Measurements from ENCODE around the gene IKBKG.
"Not testable (repeated sequence)": the region's sequence is repeated elsewhere in the genome, so short reads cannot be mapped to it uniquely, and the experiment has no call there.

Gene IKBKG

GRCh38 chrX:154558896-154559295 is 11.5 kb downstream of the IKBKG start:
- DNase-seq (ENCODE audit: low read depth) = not testable (repeated sequence)

- not testable (repeated sequence) for DNase-seq (ENCODE audit: low read depth)
Observed at GRCh38 chrX:154560326-154560725, 12.9 kb downstream of the IKBKG start.

GRCh38 chrX:154562295-154562694 is 14.9 kb downstream of the IKBKG start:
- DNase-seq (ENCODE audit: low read depth) = not testable (repeated sequence)

GRCh38 chrX:154570361-154570760 is 22.9 kb downstream of the IKBKG start:
- not testable (repeated sequence) for DNase-seq (ENCODE audit: low read depth)

GRCh38 chrX:154573061-154573460 is 25.6 kb downstream of the IKBKG start:
- not testable (repeated sequence) for DNase-seq (ENCODE audit: low read depth)

GRCh38 chrX:154575076-154575475 is 27.7 kb downstream of the IKBKG start:
- not testable (repeated sequence) for DNase-seq (ENCODE audit: low read depth)

- DNase-seq (ENCODE audit: low read depth) = not testable (repeated sequence)
Observed at GRCh38 chrX:154582994-154583393, 35.6 kb downstream of the IKBKG start.

GRCh38 chrX:154584585-154585183 is 37.3 kb downstream of the IKBKG start, which contains the start of gene CTAG1A:
CTAG1A (plus strand) TSS chrX:154585133; CDS start chrX:154585207, 74 bp downstream.
- DNase-seq (ENCODE audit: low read depth) = not testable (repeated sequence)

- not testable (repeated sequence) for DNase-seq (ENCODE audit: low read depth)
Observed at GRCh38 chrX:154590415-154590814, 43.0 kb downstream of the IKBKG start.

- no peak for DNase-seq (ENCODE audit: low read depth)
Observed at GRCh38 chrX:154592505-154592904, 45.1 kb downstream of the IKBKG start.

GRCh38 chrX:154593201-154593600 is 45.8 kb downstream of the IKBKG start:
- no peak for DNase-seq (ENCODE audit: low read depth)

GRCh38 chrX:154594491-154594890 is 47.1 kb downstream of the IKBKG start:
- no peak for DNase-seq (ENCODE audit: low read depth)

- no peak for DNase-seq (ENCODE audit: low read depth)
Observed at GRCh38 chrX:154595559-154596249, 48.3 kb downstream of the IKBKG start.

GRCh38 chrX:154596290-154596929 is 49.0 kb downstream of the IKBKG start:
- DNase-seq (ENCODE audit: low read depth) = no peak

- no peak for DNase-seq (ENCODE audit: low read depth)
Observed at GRCh38 chrX:154597221-154597620, 49.8 kb downstream of the IKBKG start.

- no peak for DNase-seq (ENCODE audit: low read depth)
Observed at GRCh38 chrX:154598656-154599055, 51.2 kb downstream of the IKBKG start.

GRCh38 chrX:154599531-154599930 is 52.1 kb downstream of the IKBKG start:
- DNase-seq (ENCODE audit: low read depth) = no peak

GRCh38 chrX:154600759-154601374 is 53.4 kb downstream of the IKBKG start:
- DNase-seq (ENCODE audit: low read depth) = no peak

- DNase-seq (ENCODE audit: low read depth) = no peak
Observed at GRCh38 chrX:154602226-154602625, 54.8 kb downstream of the IKBKG start.

- DNase-seq (ENCODE audit: low read depth) = no peak
Observed at GRCh38 chrX:154602766-154603437, 55.5 kb downstream of the IKBKG start.

GRCh38 chrX:154603438-154604430 is 56.3 kb downstream of the IKBKG start:
- DNase-seq (ENCODE audit: low read depth) = no peak

Data from activated T-cell treated with anti-CD3 and anti-CD28 coated beads for 24 hours (primary cell).